K562 (cell line): ENCODE data around the gene WDR20. TPM values are rescaled to one million over a fixed set of nuclear protein-coding genes. Genes with fewer than 3 reads are reported as not detected.
A peak's percentile ranks its signal among the peaks of the same experiment; 100 is the strongest.

Experiments
- CC2D1A ChIP-seq: fragments of 450-650 bp; IDR thresholded peaks from 2 replicates; pipeline ENCODE4 v1.6.1; 2017; ENCODE audit warnings: mild to moderate bottlenecking
- KDM5B ChIP-seq: fragments of 200-600 bp; sonication (generic); IDR thresholded peaks from 2 replicates; pipeline ENCODE4 v1.6.1; 2012; ENCODE audit warnings: low read depth, mild to moderate bottlenecking, moderate library complexity, low read length, control low read depth, inconsistent platforms; ENCODE audit not compliant: insufficient replicate concordance
- MAZ ChIP-seq, 2 experiments: fragments of 450-650 bp in 1 of 2; sonication (generic) in 1 of 2; formaldehyde crosslinking; IDR thresholded peaks in 1 of 2; conservative IDR thresholded peaks in 1 of 2; 2 replicates each; pipeline versions ENCODE4 v1.4.0 to v1.5.0; 2020; ENCODE audit warnings: mild to moderate bottlenecking in 1 of 2, missing genetic modification reagents in 1 of 2
- RAD21 ChIP-seq, 2 experiments: fragments of 250-450 bp in 1 of 2; fragments of 450-650 bp in 1 of 2; sonication (Bioruptor Pico) in 1 of 2; formaldehyde crosslinking in 1 of 2; IDR thresholded peaks in 1 of 2; conservative IDR thresholded peaks in 1 of 2; 2 replicates each; pipeline versions ENCODE4 v1.4.0 to v1.8.0; 2020 to 2022; ENCODE audit warnings: mild to moderate bottlenecking in 2 of 2, moderate library complexity in 1 of 2
- SMARCA4 ChIP-seq: fragments of 450-650 bp; IDR thresholded peaks from 2 replicates; pipeline ENCODE4 v1.6.1; 2016
- SMC3 ChIP-seq: conservative IDR thresholded peaks from 2 replicates; pipeline ENCODE4 v1.6.1; 2011; ENCODE audit warnings: low read depth, low read length, improper control_type of control experiment; ENCODE audit not compliant: insufficient read depth
- SRF ChIP-seq, 2 experiments: fragments of 250-450, 450-650 bp in 1 of 2; sonication (Bioruptor Pico) in 1 of 2; sonication (generic) in 1 of 2; formaldehyde crosslinking; IDR thresholded peaks; 2 replicates each; pipeline versions ENCODE4 v1.5.0 to v1.5.1; 2020 to 2022; ENCODE audit warnings: mild to moderate bottlenecking in 1 of 2, missing genetic modification reagents in 1 of 2
- polyA plus RNA-seq, 8 experiments: library from polyadenylated mRNA; depleted of rRNA in 4 of 8; stranded (reverse) in 5 of 8; unstranded in 3 of 8; fragments of >200 nt; fragmentation: Nextera tagmentation in 2 of 8; fragmentation: Illumina TruSeq in 1 of 8; extraction: Ambion mirVana in 2 of 8; extraction: Trizol in 1 of 8; gene quantifications; 2 replicates each; pipeline versions ENCODE4 v1.2.1 to v1.2.3, GENCODE V29; 2011 to 2014; ENCODE audit warnings: inconsistent platforms in 1 of 8, missing spikeins in 1 of 8
- total RNA-seq, 7 experiments: library from RNA; depleted of rRNA in 6 of 7; stranded (reverse); fragments of >200 nt in 6 of 7; fragmentation: Illumina TruSeq in 2 of 7; extraction: Trizol in 2 of 7; gene quantifications; 2 replicates each; pipeline versions ENCODE4 v1.2.1 to v1.2.3, GENCODE V29; 2011 to 2021; ENCODE audit warnings: low replicate concordance in 1 of 7
- TF ChIP-seq, protein P1 (sequence below), 2 experiments: fragments of 450-650 bp; formaldehyde crosslinking in 1 of 2; IDR thresholded peaks; 2 replicates each; pipeline versions ENCODE4 v1.4.0 to v1.6.1; 2014 to 2020; ENCODE audit warnings: mild to moderate bottlenecking in 2 of 2, borderline replicate concordance in 1 of 2, low read depth in 1 of 2
- TF ChIP-seq, protein P2 (sequence below): sonication (generic); formaldehyde crosslinking; IDR thresholded peaks from 2 replicates; pipeline ENCODE4 v1.8.1; 2023; ENCODE audit warnings: mild to moderate bottlenecking, missing genetic modification reagents
- TF ChIP-seq, protein P3 (sequence below): sonication (generic); formaldehyde crosslinking; IDR thresholded peaks from 2 replicates; pipeline ENCODE4 v1.9.0; 2022; ENCODE audit warnings: mild to moderate bottlenecking, missing genetic modification reagents
- TF ChIP-seq, protein P4 (sequence below): fragments of 450-650 bp; IDR thresholded peaks from 2 replicates; pipeline ENCODE4 v1.6.1; 2016; ENCODE audit warnings: borderline replicate concordance

The WDR20 gene
- total and polyA plus RNA-seq, 9 of the 15 experiments (the other 6 are each of a cell fraction or from before 2014, with no cell fraction given), result 7.0 to 15.3 (median 11.8) TPM

DNA sequence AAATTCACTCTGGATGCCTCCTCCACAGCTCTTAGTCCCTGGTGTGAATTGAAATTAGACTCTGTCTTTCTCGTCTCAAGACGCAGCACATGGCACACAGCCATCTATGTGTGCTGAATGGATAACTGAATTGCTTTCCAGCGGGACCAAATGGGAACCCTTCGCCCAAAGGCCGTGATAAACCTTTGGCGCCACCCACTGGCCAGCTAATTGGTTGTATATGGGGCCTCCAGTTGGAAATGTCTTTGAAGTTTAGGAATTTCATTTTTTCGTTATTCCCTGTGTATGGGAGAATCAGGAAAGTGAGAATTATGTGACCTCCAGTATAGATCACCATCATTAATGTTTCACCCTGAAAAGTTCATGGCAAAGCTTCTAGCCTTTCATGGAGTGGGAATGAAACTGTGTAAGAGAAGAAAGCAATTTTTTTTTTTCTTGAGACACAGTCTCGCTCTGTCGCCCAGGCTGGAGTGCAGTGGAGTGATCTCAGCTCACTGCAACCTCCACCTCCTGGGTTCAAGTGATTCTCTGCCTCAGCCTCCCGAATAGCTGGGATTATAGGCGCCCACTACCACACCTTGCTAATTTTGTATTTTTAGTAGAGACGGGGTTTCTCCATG, 43.0 kb upstream of the WDR20 start (continued):
- TF ChIP-seq, protein P1, sequence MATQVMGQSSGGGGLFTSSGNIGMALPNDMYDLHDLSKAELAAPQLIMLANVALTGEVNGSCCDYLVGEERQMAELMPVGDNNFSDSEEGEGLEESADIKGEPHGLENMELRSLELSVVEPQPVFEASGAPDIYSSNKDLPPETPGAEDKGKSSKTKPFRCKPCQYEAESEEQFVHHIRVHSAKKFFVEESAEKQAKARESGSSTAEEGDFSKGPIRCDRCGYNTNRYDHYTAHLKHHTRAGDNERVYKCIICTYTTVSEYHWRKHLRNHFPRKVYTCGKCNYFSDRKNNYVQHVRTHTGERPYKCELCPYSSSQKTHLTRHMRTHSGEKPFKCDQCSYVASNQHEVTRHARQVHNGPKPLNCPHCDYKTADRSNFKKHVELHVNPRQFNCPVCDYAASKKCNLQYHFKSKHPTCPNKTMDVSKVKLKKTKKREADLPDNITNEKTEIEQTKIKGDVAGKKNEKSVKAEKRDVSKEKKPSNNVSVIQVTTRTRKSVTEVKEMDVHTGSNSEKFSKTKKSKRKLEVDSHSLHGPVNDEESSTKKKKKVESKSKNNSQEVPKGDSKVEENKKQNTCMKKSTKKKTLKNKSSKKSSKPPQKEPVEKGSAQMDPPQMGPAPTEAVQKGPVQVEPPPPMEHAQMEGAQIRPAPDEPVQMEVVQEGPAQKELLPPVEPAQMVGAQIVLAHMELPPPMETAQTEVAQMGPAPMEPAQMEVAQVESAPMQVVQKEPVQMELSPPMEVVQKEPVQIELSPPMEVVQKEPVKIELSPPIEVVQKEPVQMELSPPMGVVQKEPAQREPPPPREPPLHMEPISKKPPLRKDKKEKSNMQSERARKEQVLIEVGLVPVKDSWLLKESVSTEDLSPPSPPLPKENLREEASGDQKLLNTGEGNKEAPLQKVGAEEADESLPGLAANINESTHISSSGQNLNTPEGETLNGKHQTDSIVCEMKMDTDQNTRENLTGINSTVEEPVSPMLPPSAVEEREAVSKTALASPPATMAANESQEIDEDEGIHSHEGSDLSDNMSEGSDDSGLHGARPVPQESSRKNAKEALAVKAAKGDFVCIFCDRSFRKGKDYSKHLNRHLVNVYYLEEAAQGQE (IDR thresholded peaks at IDR 0.05; ENCODE audit: borderline replicate concordance), result peak; percentile 76
- TF ChIP-seq, protein P1 (CRISPR knock-in tag; IDR thresholded peaks at IDR 0.05; ENCODE audit: low read depth), result no peak
- TF ChIP-seq SMC3 (peak; percentile 50), RAD21 (CRISPR knock-in tag; conservative IDR thresholded peaks at IDR 0.05 in 1 of 2, IDR thresholded peaks at IDR 0.05 in 1 of 2) (peak; percentile 75 to 84), KDM5B (no peak), MAZ (CRISPR knock-in tag; conservative IDR thresholded peaks at IDR 0.05 in 1 of 2, IDR thresholded peaks at IDR 0.05 in 1 of 2) (peak in 1 of 2 experiments; percentile 42; a peak in 2 of 4 replicates), SRF (CRISPR knock-in tag; IDR thresholded peaks at IDR 0.05) (0 out of 4 replicates have a peak, but pooled peaks of 1 of the 2 experiments have one; percentile 26), SMARCA4 (peak; percentile 38; the same call in 1 of the 2 replicates), CC2D1A (0 out of 2 replicates have a peak, but pooled peaks have one; percentile 29)
- TF ChIP-seq, protein P2, sequence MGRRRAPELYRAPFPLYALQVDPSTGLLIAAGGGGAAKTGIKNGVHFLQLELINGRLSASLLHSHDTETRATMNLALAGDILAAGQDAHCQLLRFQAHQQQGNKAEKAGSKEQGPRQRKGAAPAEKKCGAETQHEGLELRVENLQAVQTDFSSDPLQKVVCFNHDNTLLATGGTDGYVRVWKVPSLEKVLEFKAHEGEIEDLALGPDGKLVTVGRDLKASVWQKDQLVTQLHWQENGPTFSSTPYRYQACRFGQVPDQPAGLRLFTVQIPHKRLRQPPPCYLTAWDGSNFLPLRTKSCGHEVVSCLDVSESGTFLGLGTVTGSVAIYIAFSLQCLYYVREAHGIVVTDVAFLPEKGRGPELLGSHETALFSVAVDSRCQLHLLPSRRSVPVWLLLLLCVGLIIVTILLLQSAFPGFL (CRISPR knock-in tag), result no peak
- TF ChIP-seq, protein P3, sequence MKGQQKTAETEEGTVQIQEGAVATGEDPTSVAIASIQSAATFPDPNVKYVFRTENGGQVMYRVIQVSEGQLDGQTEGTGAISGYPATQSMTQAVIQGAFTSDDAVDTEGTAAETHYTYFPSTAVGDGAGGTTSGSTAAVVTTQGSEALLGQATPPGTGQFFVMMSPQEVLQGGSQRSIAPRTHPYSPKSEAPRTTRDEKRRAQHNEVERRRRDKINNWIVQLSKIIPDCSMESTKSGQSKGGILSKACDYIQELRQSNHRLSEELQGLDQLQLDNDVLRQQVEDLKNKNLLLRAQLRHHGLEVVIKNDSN (CRISPR knock-in tag), result no peak
- TF ChIP-seq, protein P4, sequence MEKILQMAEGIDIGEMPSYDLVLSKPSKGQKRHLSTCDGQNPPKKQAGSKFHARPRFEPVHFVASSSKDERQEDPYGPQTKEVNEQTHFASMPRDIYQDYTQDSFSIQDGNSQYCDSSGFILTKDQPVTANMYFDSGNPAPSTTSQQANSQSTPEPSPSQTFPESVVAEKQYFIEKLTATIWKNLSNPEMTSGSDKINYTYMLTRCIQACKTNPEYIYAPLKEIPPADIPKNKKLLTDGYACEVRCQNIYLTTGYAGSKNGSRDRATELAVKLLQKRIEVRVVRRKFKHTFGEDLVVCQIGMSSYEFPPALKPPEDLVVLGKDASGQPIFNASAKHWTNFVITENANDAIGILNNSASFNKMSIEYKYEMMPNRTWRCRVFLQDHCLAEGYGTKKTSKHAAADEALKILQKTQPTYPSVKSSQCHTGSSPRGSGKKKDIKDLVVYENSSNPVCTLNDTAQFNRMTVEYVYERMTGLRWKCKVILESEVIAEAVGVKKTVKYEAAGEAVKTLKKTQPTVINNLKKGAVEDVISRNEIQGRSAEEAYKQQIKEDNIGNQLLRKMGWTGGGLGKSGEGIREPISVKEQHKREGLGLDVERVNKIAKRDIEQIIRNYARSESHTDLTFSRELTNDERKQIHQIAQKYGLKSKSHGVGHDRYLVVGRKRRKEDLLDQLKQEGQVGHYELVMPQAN, result no peak
